ENCODE results near the gene GMEB2. TPM values are rescaled to one million over a fixed set of nuclear protein-coding genes. Genes with fewer than 3 reads are reported as not detected.

GMEB2 gene
- polyA plus RNA-seq, 4 donors, result 8.4 to 10.4 (median 9.6) TPM

DNA sequence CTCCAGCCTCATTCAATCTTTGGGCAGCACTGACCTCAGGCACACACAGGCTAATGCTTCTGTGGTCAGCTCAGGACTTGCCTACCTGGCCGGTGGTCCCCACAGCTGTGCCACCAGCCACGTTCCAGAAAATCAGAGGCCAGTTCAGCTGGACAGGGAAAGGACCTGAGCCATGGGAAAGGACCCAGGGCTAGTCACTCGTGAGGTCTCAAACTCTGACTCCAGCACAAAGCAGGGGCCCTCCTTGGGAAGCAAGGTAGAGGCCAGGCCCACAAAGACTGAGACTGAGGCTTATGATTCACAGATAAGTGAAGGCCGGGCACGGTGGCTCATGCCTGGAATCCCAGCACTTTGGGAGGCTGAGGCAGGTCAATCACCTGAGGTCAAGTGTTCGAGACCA, 30.5 kb downstream of the GMEB2 start:
- Histone ChIP-seq H3K36me3 (ENCODE audit: control insufficient read depth in 3 of 3, insufficient read depth in 2 of 3, low read depth in 1 of 3, low read length in 3 of 3) (peaks cover 3 to 92% (median 15%) of the 10 kb centered on the region in 3 donors), H3K4me1 (ENCODE audit: control insufficient read depth in 3 of 3, insufficient read depth in 2 of 3, low read depth in 1 of 3, low read length in 2 of 3) (no peaks in the 10 kb centered on the region)
- FAIRE-seq, result no peak

DNA sequence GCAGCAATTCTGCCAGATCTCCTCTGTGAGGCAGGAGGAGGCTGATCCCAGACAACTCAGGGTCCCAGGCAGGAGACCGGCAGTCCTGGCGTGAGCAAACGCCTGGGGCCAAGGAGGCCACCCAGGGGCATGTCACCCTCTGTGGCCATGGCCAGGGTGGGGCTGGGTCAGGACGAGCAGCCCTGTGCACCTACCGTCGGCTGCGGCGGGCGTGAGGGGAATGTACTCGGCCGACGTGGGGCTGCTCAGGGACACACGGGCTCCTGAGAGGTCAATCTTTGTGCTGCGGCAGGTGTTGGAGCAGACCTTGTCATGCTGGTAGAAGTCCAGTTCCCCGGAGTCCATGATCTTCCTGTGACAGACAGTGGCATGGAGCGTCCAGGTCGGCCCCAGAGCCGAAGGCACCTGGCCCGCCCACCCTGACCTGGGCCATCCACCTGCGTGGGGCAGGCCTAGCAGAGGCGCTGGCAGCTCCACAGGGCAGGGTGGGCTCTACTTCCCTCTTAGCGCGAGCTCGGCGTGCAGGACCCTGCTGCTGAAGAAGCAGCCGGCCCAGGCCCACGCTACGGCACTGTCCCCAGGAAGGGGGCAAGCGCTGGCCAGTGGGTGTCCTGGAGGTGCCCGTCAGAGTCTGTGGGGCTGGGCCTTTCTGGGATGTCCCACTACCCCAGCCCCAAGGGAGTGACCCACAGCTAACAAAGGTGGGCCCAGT, 31.3 kb downstream of the GMEB2 start:
- H3K36me3 ChIP-seq (ENCODE audit: control insufficient read depth in 3 of 3, insufficient read depth in 2 of 3, low read depth in 1 of 3, low read length in 3 of 3), result peaks cover 3 to 91% (median 12%) of the 10 kb centered on the region in 3 donors
- H3K4me3 ChIP-seq (ENCODE audit: low read depth in 1 of 3, low read length in 3 of 3), result no peak overlapping the region
- no peak overlapping the region for H3K27ac ChIP-seq (ENCODE audit: low read depth in 1 of 3, low read length in 2 of 3)
- no peaks in the 10 kb centered on the region for H3K9me3 ChIP-seq (ENCODE audit: control insufficient read depth in 2 of 2, insufficient read depth in 1 of 2, low read depth in 1 of 2, low read length in 1 of 2)
- no peak for DNase-seq
- 94 to 96% (median 94%) methylated on average over 23 to 30 of the region's 30 CpGs for WGBS, 3 donors
- no peaks in the 10 kb centered on the region for H3K4me1 ChIP-seq (ENCODE audit: control insufficient read depth in 3 of 3, insufficient read depth in 2 of 3, low read depth in 1 of 3, low read length in 2 of 3)
- FAIRE-seq, result no peak
- no peaks in the 10 kb centered on the region for H3K27me3 ChIP-seq (ENCODE audit: control insufficient read depth in 3 of 3, insufficient read depth in 3 of 3, low read length in 3 of 3)

More for the DNA sequence above, 30.5 kb downstream of the GMEB2 start:
- Histone ChIP-seq H3K9me3 (ENCODE audit: control insufficient read depth in 2 of 2, insufficient read depth in 1 of 2, low read depth in 1 of 2, low read length in 1 of 2) (no peaks in the 10 kb centered on the region), H3K27ac (ENCODE audit: low read depth in 1 of 3, low read length in 2 of 3) (no peak overlapping the region), H3K4me3 (ENCODE audit: low read depth in 1 of 3, low read length in 3 of 3) (no peak overlapping the region), H3K27me3 (ENCODE audit: control insufficient read depth in 3 of 3, insufficient read depth in 3 of 3, low read length in 3 of 3) (no peaks in the 10 kb centered on the region)
- no peak for DNase-seq
- 91 to 95% (median 93%) methylated on average over 6 of the region's 6 CpGs for WGBS, 3 donors

DNA sequence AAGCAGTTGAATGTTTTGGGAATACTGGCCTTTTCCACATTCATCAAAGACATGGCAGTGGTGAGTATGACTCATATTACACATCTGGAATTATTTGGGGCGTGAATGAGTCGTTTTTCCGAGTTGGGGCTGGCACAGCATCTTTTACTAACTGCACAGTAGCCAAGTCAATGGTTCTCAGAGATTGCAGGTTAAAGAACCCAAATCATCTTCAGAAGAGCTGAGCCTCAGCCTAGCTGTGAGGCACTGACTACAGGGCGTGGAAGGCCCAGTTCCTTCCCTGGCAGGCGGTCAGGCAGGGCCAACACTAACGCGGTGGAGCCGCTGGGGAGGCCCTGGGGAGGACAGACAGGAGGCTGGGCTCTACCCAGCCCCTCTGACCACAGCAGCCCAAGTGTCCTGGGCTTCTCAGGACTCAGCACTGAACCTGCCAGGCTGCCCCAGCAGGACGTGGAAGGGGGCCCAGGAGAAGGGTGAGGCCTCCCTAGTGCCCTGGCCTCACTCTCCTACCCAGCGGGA, 32.8 kb downstream of the GMEB2 start:
- peaks cover 6 to 94% (median 18%) of the 10 kb centered on the region in 3 donors for H3K36me3 ChIP-seq (ENCODE audit: control insufficient read depth in 3 of 3, insufficient read depth in 2 of 3, low read depth in 1 of 3, low read length in 3 of 3)
- WGBS, 3 donors, result 78 to 86% (median 83%) methylated on average over 10 of the region's 10 CpGs
- no peaks in the 10 kb centered on the region for H3K4me1 ChIP-seq (ENCODE audit: control insufficient read depth in 3 of 3, insufficient read depth in 2 of 3, low read depth in 1 of 3, low read length in 2 of 3)
- no peaks in the 10 kb centered on the region for H3K9me3 ChIP-seq (ENCODE audit: control insufficient read depth in 2 of 2, insufficient read depth in 1 of 2, low read depth in 1 of 2, low read length in 1 of 2)
- no peaks in the 10 kb centered on the region for H3K27me3 ChIP-seq (ENCODE audit: control insufficient read depth in 3 of 3, insufficient read depth in 3 of 3, low read length in 3 of 3)
- H3K4me3 ChIP-seq (ENCODE audit: low read depth in 1 of 3, low read length in 3 of 3), result no peak overlapping the region
- DNase-seq, result no peak
- H3K27ac ChIP-seq (ENCODE audit: low read depth in 1 of 3, low read length in 2 of 3), result no peak overlapping the region
- FAIRE-seq, result no peak

DNA sequence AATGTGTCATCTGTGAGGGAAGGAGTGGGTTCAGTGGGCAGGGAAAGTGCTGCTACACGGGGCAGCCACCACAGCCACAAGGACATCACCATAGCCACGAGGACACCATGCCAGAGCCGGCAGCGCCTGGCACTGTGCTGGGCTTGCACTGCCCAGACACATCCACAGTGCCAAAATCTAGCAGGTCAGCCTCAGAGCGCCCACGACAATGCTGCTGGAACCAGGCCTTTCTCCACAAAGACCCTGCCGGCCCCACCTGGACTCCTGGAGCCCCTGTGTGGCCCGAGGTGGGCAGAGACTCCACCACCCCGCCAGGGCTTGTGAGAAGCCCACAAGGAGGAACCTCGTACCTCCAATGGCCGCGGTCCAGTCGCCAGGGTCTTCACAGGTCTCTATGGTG, 34.2 kb downstream of the GMEB2 start:
- DNase-seq, result no peak
- WGBS, 3 donors, result 93 to 96% (median 95%) methylated on average over 13 of the region's 13 CpGs
- peaks cover 6 to 93% (median 10%) of the 10 kb centered on the region in 3 donors for H3K36me3 ChIP-seq (ENCODE audit: control insufficient read depth in 3 of 3, insufficient read depth in 2 of 3, low read depth in 1 of 3, low read length in 3 of 3)

DNA sequence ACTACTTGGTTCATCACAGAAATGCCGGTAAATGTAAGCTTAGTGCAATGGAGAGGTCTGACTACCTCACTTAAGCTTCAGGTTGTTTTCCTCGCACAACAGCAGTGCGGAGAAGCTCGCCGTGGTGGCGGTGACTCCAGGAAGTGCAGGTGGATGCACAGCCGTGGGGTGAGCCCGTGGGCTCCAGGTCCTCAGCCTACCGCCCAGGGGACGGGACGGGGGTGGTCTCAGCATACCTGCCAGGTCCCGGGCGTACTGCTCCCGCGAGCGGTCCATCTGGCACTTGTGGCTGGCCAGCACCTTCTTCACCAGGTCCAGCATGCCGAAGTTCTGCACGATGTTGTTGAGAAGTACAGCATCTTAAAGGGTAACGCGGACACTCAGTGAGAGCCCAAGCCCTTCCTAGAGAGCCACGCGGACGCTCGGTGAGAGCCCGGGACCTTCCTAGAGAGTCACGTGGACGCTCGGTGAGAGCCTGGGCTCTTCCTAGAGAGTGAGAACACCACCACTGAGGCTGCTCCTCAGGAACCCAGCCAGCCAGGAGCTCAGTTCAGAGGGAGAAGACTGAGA, 35.0 kb downstream of the GMEB2 start:
- H3K27me3 ChIP-seq (ENCODE audit: control insufficient read depth in 3 of 3, insufficient read depth in 3 of 3, low read length in 3 of 3), result no peaks in the 10 kb centered on the region
- peaks cover 6 to 93% (median 10%) of the 10 kb centered on the region in 3 donors for H3K36me3 ChIP-seq (ENCODE audit: control insufficient read depth in 3 of 3, insufficient read depth in 2 of 3, low read depth in 1 of 3, low read length in 3 of 3)
- 96% methylated on average over 28 of the region's 28 CpGs for WGBS, 3 donors
- H3K9me3 ChIP-seq (ENCODE audit: control insufficient read depth in 2 of 2, insufficient read depth in 1 of 2, low read depth in 1 of 2, low read length in 1 of 2), result no peaks in the 10 kb centered on the region
- no peak overlapping the region for H3K27ac ChIP-seq (ENCODE audit: low read depth in 1 of 3, low read length in 2 of 3)
- FAIRE-seq (no peak), DNase-seq (no peak)
- no peak overlapping the region for H3K4me3 ChIP-seq (ENCODE audit: low read depth in 1 of 3, low read length in 3 of 3)
- no peaks in the 10 kb centered on the region for H3K4me1 ChIP-seq (ENCODE audit: control insufficient read depth in 3 of 3, insufficient read depth in 2 of 3, low read depth in 1 of 3, low read length in 2 of 3)

More for the DNA sequence above, 34.2 kb downstream of the GMEB2 start:
- Histone ChIP-seq H3K9me3 (ENCODE audit: control insufficient read depth in 2 of 2, insufficient read depth in 1 of 2, low read depth in 1 of 2, low read length in 1 of 2) (no peaks in the 10 kb centered on the region), H3K27me3 (ENCODE audit: control insufficient read depth in 3 of 3, insufficient read depth in 3 of 3, low read length in 3 of 3) (no peaks in the 10 kb centered on the region), H3K4me1 (ENCODE audit: control insufficient read depth in 3 of 3, insufficient read depth in 2 of 3, low read depth in 1 of 3, low read length in 2 of 3) (no peaks in the 10 kb centered on the region), H3K4me3 (ENCODE audit: low read depth in 1 of 3, low read length in 3 of 3) (no peak overlapping the region), H3K27ac (ENCODE audit: low read depth in 1 of 3, low read length in 2 of 3) (no peak overlapping the region)
- FAIRE-seq, result no peak

DNA sequence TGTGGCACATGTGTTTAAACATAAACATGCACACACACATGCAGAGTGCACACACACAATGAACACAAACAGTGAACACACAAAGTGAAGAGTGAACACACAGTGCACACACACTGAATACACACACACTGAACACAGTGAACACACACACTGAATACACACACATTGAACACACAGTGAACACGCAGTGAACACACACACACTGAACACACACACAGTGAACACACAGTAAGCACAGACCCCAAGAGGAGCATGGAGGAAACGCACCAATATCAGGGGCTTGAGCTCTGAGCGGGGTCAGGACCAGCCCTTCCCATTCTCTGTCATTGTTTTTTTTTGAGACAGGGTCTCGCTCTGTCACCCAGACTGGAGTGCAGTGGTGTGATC, 35.8 kb downstream of the GMEB2 start:
- Histone ChIP-seq H3K4me3 (ENCODE audit: low read depth in 1 of 3, low read length in 3 of 3) (no peak overlapping the region), H3K27me3 (ENCODE audit: control insufficient read depth in 3 of 3, insufficient read depth in 3 of 3, low read length in 3 of 3) (no peaks in the 10 kb centered on the region), H3K27ac (ENCODE audit: low read depth in 1 of 3, low read length in 2 of 3) (no peak overlapping the region), H3K4me1 (ENCODE audit: control insufficient read depth in 3 of 3, insufficient read depth in 2 of 3, low read depth in 1 of 3, low read length in 2 of 3) (no peaks in the 10 kb centered on the region), H3K36me3 (ENCODE audit: control insufficient read depth in 3 of 3, insufficient read depth in 2 of 3, low read depth in 1 of 3, low read length in 3 of 3) (peaks cover 6 to 89% (median 10%) of the 10 kb centered on the region in 3 donors), H3K9me3 (ENCODE audit: control insufficient read depth in 2 of 2, insufficient read depth in 1 of 2, low read depth in 1 of 2, low read length in 1 of 2) (no peaks in the 10 kb centered on the region)
- no peak for DNase-seq
- WGBS, 3 donors, result 94 to 96% (median 95%) methylated on average over 4 of the region's 4 CpGs
- FAIRE-seq, result no peak

DNA sequence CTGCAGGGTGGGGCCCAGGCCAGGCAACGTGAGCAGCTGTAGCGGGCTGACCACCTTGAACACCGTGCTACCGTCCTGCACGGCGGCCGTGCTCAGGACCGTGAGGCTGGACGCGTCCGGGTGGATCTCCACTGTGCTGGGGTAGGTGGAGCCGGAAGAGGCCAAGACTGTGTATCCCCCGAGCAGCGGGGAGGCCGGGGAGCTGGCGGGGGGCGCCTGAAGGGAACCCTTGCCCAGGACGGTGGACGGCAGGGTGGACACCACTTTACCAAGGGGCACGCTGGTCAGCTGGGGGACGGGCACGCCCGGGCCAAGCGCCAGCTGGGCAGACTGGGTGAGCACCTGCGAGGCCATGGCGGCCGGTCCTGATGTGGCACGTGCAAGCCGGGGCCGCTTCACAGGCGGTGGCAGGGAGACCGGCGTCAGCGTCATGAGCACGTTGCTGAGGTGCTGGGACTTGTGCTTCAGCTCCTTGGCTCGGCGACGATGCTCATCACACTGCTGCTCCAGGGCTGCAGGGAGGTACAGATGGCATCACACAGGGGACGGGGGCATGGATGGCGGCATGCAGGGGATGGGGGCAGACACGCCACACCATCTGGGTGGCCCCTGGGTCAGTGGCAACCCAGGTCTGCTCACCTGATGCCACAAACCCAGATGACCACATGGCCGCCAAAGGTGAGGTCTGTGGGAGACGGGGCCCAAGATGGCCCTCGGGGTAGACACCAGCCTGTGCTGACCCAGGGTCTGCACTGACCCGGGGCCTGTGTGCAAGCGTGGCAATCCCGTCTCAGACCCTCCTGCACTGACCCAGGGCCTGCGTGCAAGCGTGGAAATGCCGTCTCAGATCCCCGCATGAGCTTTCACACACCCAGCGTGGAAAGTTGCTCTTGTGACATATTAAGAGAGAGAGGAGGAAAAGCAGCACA, 36.4 kb downstream of the GMEB2 start:
- Histone ChIP-seq H3K27me3 (ENCODE audit: control insufficient read depth in 3 of 3, insufficient read depth in 3 of 3, low read length in 3 of 3) (no peaks in the 10 kb centered on the region), H3K4me3 (ENCODE audit: low read depth in 1 of 3, low read length in 3 of 3) (no peak overlapping the region), H3K9me3 (ENCODE audit: control insufficient read depth in 2 of 2, insufficient read depth in 1 of 2, low read depth in 1 of 2, low read length in 1 of 2) (no peaks in the 10 kb centered on the region), H3K4me1 (ENCODE audit: control insufficient read depth in 3 of 3, insufficient read depth in 2 of 3, low read depth in 1 of 3, low read length in 2 of 3) (no peaks in the 10 kb centered on the region), H3K27ac (ENCODE audit: low read depth in 1 of 3, low read length in 2 of 3) (no peak overlapping the region), H3K36me3 (ENCODE audit: control insufficient read depth in 3 of 3, insufficient read depth in 2 of 3, low read depth in 1 of 3, low read length in 3 of 3) (peaks cover 6 to 82% (median 10%) of the 10 kb centered on the region in 3 donors)
- DNase-seq (no peak), FAIRE-seq (no peak)
- WGBS, 3 donors, result 91 to 94% (median 94%) methylated on average over 50 to 52 of the region's 52 CpGs

Data from small intestine (tissue), 7 donors.